GM18909 (cell line): ENCODE data around the gene FAM234B.

Experiments used
- ATAC-seq: cut with Tn5 transposase; IDR thresholded peaks from one replicate; pipeline ENCODE4 v1.9.1; 2021; ENCODE audit warnings: mild to moderate bottlenecking; ENCODE audit not compliant: unreplicated experiment, poor library complexity

FAM234B gene

DNA sequence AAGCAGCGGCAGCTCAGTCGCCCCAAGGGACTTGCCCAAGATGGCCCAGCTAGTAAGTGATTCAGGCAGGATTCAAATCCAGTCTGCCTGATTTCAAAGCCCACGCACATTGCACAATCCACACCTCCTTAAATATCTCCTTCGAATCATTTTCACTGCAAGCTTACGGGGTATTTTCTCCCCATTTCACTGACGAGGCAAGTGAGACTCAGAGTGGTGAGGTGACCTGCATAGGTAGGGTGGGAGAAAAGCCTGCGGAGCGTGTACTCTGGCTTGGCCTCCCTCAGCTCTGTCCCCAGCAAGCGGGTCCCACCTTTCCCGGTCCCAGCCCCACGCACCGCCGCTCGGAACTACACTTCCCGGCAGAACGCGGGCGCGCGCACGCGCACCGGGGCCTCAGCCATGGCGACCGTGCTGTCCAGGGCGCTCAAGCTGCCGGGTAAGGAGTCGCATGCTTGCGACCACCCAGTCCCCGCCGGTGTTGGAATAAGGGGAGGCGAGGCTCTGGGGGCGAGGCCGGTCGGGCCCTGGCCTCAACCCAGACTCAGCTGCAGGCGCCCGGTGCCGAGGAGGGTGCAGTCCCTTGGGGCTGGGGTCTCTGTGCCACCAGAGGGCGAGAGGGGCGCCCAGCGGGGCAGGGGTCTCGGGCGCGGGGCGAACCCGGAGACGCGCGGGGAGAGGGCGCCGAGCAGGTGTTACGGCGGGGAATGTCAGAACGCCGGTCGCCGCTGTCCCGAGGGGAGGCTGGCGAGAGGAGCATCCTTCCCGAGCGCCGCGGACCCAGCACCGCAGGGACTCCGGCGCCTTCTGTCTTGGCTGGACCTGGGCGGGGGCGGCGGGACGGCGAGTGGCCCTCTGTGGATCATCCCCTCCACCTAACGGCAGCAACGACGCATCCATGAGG lies at the start of gene FAM234B:
TSS of gene FAM234B (plus strand) at position 380 of the 904 bp plus-strand sequence. CDS start at position 403, 23 bp downstream.
- ATAC-seq: peak; percentile 88

GRCh38 chr12:12995088-12995487 lies 49.1 kb upstream of the FAM234B start:
- ATAC-seq: no peak

DNA sequence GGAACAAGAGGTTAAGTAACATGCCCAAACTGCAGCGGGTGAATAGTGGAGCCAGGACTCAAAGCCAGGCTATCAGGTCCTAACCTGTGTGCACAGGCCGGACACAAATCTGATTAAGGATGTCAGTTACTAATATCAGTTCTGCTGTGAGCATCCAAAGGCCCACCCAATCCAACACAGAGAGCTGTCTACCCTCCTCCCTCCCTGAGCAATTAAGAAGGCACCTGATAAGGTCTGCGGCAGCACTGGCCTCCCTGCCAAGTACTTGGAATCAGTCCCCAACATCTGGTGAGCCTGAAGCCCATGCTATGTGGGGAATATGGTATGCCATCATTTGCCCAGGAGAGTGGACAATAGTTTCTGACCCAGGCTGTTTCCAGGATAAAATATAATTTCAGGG lies 48.0 kb upstream of the FAM234B start:
- no peak for ATAC-seq

GRCh38 chr12:12997156-12997555 lies 47.0 kb upstream of the FAM234B start:
- ATAC-seq: no peak

DNA sequence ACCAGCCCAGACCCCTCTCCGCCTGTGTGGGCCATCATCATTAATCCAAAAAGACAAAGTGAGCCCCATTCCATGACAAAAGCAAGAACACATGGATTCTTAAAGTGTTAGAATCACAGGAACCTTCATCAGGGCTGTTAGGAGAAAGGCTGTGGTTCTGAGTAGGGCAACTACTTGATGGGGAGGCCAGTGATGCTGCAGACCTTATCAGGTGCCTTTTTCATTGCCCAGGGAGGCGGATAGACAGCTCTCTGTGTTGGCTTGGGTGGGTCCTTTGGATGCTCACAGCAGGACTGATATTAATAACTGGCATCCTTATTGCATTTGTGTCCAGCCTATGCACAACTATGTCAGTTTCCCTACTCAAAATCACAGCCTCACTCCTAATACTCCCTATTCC lies 46.4 kb upstream of the FAM234B start:
- no peak for ATAC-seq

DNA sequence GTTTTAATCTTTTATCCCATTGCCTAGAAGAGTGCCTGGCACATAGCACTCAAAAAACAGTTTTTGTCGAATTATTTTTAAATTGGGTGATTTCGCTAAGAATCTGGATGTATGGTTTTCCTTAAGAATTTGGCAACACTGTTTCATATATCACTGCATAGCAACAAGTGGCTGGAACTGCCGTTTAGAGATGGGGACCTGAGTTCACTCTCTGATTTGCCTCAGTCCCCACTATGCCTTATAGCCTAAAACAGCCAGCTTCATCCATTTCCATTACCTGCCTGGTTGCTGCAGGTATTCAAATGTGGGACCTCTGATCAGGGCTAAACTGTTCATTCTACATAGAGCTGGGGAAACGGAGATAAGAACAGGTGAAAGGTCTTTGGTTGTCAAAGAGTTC lies 45.9 kb upstream of the FAM234B start:
- ATAC-seq: no peak

DNA sequence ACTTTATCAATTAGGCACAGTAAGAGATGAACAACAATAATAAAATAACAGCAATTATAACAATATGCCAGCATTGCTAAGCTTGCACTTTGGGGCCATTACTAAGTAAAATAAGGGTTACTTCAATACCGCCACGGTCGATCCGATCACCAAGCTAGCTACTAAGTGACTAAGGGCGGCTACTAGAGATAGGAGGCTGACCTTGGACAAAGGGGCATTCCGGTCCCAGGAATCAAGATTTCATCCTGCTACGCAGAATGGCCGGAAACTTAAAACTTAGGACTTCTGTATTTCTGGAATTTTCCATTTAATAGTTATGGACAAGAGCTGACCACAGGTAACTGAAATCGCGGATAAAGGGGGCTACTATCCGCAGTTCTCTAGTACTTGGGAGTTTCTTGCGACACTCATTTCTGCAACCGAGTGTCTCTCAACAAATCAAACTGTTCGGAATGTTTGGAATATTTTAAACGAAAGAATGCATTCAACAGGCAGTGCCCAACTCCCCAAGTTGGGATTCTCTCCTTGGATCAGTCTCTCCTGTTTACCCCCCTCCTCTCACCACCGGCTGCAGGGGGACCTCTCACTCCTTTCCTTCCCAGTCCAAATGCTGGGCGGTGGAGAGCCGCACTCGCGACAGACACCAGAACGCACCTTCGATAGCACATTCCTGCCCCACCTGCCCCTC lies 44.8 kb upstream of the FAM234B start:
- ATAC-seq: no peak

DNA sequence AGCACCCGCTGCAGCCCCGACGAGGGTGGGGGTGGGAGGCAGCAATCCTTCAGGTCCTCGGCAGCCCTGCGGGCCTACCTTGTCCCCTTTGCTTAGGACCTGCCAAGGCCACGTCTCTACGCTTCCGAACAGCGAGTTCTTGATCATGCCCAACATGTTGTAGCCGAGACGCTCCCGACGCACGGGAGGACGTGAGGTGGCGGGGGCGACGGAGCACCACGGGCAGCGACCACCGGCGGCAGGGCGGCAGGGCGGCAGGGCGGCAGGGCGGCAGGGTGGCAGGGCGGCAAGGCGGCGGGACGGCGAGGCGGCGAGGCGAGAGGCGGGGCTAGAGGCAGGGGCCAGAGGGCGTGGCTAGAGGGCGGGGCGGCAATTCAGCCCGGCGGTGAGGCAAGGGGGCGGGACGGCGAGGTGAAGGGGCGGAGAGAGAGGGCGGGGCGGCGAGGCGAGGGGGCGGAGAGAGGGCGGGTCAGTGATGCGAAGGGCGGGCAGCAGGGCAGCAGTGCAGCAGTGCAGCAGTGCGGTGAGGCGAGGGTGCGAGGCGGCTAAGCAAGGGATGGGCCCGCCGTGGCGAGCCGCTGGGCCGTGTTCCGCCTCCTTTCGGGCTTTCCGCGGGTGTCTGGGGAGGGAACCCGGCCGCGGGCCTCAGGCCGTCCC lies 44.1 kb upstream of the FAM234B start, which contains the start of gene HEBP1:
TSS of gene HEBP1 (minus strand) at position 307 of the 657 bp plus-strand sequence. CDS start at position 156, 151 bp downstream.
- peak; percentile 81 for ATAC-seq

DNA sequence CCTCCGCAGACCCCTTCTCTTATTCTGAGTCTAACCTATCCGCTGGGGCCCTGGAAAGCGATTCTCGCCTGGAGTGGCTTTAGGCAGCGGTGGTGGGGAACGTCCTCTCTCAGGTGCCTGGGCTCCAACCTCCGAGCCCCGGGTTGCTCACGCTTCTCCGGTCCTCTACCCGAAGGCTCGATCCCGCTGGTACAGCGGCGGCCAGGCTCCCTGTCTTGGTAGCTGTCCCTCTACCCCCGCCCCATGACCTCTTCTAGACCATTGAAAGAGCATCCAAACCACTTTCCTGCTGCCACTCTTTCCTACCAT lies 43.6 kb upstream of the FAM234B start:
- ATAC-seq: peak; percentile 29

DNA sequence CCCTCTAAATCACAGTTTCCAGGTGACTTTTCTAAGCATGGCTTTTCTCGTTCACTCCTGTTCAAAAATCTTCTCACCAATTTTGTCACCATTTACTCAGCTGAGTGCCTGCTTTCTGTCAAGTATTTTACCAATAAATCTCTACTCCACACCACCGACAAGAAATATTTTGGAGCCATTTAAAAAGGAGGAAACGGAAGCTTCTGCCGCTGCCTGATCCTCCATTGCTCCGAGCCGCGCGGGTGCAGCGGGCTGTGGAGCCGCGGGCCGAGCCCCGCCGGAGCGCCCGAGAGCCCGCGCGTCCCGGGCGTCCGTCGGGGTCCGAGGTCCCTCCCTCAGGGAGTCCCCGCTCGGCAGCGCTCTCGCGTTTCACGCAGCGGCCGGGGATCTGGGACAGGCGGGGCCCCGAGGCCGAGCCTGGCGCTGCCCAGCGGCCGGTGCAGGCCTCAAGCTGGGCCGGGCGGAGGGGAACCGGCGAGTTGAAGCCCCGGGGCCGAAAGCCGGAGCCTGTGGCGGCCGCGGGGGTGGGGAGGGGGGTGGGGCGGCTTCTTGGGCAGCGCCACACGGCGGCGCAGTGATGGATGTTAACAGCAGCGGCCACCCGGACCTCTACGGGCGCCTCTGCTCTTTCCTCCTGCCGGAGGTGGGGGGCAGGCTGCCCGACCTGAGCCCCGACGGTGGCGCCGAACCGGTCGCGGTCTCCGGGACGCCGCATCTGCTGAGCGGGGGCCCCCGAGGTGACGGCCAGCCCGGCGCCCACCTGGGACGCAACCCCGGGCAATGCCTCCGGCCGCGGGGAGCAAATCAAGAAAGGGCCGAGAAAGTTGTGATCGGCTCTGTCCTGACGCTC lies 43.0 kb upstream of the FAM234B start:
- ATAC-seq: no peak

DNA sequence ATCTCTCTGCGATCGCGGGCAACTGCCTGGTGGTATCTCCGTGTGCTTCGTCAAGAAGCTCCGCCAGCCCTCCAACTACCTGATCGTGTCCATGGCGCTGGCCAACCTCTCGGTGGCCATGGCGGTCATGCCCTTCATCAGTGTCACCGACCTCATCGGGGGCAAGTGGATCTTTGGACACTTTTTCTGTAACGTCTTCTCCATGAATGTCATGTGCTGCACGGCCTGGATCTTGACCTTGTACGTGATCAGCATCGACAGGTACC lies 42.5 kb upstream of the FAM234B start:
- no peak for ATAC-seq

GRCh38 chr12:13002301-13003097 lies 41.7 kb upstream of the FAM234B start:
- no peak for ATAC-seq

DNA sequence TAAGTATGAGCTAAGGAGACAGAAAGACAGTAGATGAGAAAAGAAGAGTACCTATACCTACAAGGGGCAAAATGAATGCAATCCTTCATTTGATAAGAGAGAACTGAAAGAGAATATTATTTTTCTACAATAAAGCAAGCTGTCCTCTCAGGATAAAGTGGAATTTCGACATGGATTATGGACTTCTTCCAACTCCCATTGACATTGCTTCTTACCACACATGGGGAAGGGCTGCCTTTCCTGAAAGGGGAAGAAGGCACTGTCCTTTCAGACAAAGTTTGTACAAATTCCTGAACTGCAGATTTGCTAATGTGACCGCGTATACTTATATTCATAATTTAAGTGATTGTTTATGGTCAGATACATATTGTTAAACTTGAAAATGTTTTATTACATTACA lies 39.8 kb upstream of the FAM234B start:
- ATAC-seq: no peak

DNA sequence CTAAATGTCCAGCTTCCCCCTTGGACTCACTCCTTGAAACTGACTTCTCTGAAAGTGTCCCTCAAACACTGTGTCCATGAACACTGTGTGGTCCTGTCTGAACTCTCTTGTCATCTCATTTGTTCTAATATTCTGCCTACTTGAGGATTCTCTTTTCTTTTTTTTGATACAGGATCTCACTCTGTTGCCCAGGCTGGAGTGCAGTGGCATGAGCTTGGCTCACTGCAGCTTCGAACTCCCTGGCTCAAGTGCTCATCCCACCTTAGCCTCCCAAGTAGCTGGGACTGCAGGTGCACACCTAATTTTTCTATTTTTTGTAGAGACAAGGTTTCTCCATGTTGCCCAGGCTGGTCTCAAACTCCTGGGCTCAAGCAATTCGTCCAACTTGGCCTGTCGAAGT lies 39.2 kb upstream of the FAM234B start:
- no peak for ATAC-seq

DNA sequence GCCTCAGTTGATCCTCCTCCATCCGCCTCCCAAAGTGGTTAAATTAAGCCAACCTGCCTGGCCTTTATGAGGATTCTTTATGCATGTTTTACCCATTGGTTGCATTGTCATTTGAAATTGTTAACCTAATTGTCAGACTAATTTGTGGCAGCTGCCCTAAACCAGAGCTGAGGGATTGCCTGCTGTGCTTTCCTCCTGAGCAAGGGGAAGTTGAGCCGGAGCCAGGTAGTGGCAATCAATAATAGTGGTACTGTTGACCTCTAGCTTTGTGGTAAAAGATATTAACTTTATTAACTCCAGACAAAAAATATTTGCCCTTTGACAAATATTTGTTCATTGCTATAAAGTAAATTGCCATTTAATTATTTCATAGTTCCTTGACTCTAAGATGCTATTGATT lies 38.5 kb upstream of the FAM234B start:
- no peak for ATAC-seq

- ATAC-seq: no peak
These were observed 36.5 kb upstream of the FAM234B start for GRCh38 chr12:13007496-13008233.

DNA sequence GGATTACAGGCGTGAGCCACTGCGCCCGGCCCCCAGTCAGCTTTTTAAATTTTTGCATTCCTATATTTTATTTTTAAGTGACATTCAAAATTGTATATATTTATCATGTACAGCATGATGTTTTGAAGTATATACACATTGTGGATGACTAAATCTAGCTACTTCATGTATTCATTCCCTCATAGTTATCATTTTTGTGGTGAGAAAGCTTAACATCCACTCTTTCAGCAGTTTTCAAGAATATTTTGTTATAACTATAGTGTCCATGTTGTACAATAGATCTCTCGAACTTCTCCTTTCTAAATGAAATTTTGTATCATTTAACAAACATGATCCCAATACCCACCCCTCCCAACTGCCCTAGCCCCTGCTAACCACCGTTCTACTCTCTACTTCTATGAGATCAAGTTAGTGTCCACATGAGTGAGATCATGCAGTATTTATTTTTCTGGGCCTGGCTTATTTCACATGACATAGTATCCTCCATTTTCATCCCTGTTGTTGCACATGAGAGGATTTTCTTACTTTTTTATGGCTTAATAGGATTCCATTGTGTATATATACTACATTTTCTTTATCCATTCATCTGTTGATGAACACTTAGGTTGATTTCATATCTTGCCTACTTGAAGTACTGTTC lies 35.3 kb upstream of the FAM234B start:
- ATAC-seq: no peak

DNA sequence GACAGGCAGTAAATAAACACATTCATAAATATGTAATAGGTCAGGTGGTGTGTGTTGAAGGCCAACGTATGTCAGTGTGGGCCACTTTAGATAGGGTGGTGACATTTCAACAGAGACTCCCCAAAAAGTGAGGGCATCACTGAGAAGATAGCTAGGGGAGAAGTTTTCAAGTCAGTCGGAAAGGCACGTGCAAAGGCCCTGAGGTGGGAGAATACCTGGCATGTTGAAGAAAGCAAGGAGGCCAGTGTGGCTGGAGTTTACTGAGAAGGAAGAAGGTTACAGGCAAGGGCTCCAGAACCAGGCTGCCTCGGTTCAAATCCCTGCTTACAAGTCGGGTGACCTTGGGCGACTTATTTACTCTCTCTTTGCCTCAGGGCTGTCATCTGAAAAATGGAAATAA lies 33.1 kb upstream of the FAM234B start:
- ATAC-seq: no peak

GRCh38 chr12:13022851-13023271 lies 21.3 kb upstream of the FAM234B start:
- ATAC-seq: no peak
